SK-N-MC (cell line): Measurements from ENCODE around the gene TLR9.

ENCODE experiments used
- EZH2 ChIP-seq: fragments of 200-600 bp; sonication (generic); IDR thresholded peaks from one replicate; pipeline ENCODE4 v1.6.1; 2017; ENCODE audit warnings: antibody characterized with exemption
- FOXP2 ChIP-seq: optimal IDR thresholded peaks from 2 replicates; pipeline ENCODE3; 2011; ENCODE audit warnings: mild to moderate bottlenecking, moderate library complexity; ENCODE audit not compliant: insufficient read depth; ENCODE audit errors: extremely low read length, control extremely low read depth
- POLR2AphosphoS5 ChIP-seq: IDR thresholded peaks from 2 replicates; pipeline ENCODE4 v1.6.1; 2012; ENCODE audit warnings: mild to moderate bottlenecking, low read depth, low read length, borderline replicate concordance

DNA sequence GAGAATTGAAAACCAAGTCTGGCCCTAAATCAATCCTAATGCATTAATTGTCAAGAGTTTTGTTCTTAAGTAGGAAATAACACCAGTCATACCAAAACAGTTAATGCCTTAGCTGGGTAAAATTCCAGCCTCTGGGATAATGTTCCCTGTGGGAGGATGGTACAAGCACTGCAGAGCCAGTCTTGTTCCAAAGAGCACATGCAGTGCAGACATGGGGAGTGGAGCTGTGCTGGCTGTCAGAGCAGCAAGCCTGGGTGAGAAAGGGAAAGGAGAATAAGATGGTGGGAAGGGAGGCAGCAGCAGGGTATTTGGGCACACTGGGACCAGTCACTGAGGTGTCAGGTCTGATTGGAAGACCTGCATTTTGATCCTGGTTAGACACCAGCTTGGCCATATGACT, 15.4 kb downstream of the TLR9 start:
- no peak for TF ChIP-seq EZH2
- no peak for TF ChIP-seq POLR2AphosphoS5
- TF ChIP-seq FOXP2: no peak
